Measurements from ENCODE around the gene ELF1.

Gene ELF1

DNA sequence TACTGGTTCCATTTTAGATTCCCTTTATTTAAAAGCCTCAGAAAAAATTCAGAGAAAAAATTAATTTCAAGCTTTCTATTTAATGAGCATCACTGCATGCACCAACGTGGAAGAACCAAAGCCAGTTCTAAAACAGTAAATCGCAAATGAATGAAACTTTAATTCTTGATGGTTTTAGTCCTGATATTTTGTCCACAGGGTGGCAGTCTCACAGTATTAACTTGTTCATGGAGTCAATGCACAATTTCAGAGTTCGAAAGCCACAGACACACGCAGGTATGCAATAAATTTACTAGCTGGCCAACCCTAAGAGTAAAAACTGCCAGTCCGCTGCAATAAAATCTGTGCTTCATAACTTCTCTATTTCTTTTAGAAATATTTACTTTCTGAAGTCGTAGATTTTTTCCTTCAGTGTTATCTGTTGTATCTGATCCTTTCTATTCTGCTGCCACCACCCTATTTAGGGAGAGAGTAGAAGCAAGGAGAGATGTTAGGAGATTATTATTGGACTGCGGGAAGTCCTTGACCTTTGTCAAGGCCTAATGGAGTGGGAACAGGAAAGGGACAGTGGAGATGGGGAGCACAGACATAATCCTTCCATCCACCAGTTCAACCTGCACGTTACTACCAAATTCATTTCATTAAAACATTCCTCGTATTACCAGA, 35.2 kb upstream of the ELF1 start:
- Histone ChIP-seq H3K36me3 (replicated peaks; ENCODE audit: insufficient read depth, low read length) (no peaks in the 10 kb centered on the region), H3K9ac (ENCODE audit: low read length) (no peak overlapping the region), H3K9me3 (replicated peaks; ENCODE audit: insufficient read depth, low read length) (no peaks in the 10 kb centered on the region), H2AFZ (ENCODE audit: low read length) (no peak overlapping the region), H3F3A (ENCODE audit: insufficient read depth, low read length) (peaks cover 5% of the 10 kb centered on the region), H3K4me3 (ENCODE audit: low read length) (no peak overlapping the region), H4K20me1 (ENCODE audit: insufficient read depth, low read length) (0 out of 2 replicates have a peak, but pooled peaks cover 5% of the 10 kb centered on the region), H3K27ac (ENCODE audit: low read length) (no peak overlapping the region), H3K9me2 (replicated peaks; ENCODE audit: insufficient read depth, low read length) (no peaks in the 10 kb centered on the region), H3K4me1 (ENCODE audit: low read length) (peaks cover 11% of the 10 kb centered on the region), H3K79me2 (ENCODE audit: low read length) (peaks cover 99% of the 10 kb centered on the region), H3K27me3 (replicated peaks; ENCODE audit: insufficient read depth, low read length) (no peaks in the 10 kb centered on the region), H3K4me2 (ENCODE audit: low read depth, low read length) (no peak overlapping the region)
- peak; percentile 58 for DNase-seq
- TF ChIP-seq EZH2phosphoT487 (IDR thresholded peaks at IDR 0.05; ENCODE audit: low read length) = no peak
- TF ChIP-seq, protein P1, sequence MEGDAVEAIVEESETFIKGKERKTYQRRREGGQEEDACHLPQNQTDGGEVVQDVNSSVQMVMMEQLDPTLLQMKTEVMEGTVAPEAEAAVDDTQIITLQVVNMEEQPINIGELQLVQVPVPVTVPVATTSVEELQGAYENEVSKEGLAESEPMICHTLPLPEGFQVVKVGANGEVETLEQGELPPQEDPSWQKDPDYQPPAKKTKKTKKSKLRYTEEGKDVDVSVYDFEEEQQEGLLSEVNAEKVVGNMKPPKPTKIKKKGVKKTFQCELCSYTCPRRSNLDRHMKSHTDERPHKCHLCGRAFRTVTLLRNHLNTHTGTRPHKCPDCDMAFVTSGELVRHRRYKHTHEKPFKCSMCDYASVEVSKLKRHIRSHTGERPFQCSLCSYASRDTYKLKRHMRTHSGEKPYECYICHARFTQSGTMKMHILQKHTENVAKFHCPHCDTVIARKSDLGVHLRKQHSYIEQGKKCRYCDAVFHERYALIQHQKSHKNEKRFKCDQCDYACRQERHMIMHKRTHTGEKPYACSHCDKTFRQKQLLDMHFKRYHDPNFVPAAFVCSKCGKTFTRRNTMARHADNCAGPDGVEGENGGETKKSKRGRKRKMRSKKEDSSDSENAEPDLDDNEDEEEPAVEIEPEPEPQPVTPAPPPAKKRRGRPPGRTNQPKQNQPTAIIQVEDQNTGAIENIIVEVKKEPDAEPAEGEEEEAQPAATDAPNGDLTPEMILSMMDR (IDR thresholded peaks at IDR 0.05; ENCODE audit: low read length) = peak; percentile 42

DNA sequence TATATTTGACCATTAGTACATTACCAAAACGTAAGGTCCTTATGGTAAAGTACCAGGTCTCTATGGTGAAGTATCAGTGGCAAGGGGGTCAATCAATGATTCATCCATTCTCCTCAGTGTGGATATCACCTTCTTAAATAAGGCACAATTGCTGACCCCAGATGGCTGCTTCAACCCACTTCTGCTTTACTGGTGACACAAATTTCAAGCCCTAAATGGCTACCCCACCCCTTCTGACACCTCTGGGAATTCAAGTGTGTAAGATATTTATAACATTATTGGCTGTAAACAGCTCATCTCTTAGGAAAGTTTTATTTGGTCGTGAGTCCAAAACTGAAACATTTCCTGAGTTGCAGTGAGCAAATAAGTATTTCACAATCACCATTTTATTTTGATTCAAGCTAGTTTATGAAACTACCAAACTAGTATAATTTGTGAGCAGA, 34.3 kb upstream of the ELF1 start:
- TF ChIP-seq, protein P1 (IDR thresholded peaks at IDR 0.05; ENCODE audit: low read length) = no peak
- TF ChIP-seq EZH2 (optimal IDR thresholded peaks at IDR 0.05; ENCODE audit: low read depth, low read length) (no peak), EZH2phosphoT487 (IDR thresholded peaks at IDR 0.05; ENCODE audit: low read length) (no peak)
- Histone ChIP-seq H3F3A (ENCODE audit: insufficient read depth, low read length) (no peaks in the 10 kb centered on the region), H3K9me2 (replicated peaks; ENCODE audit: insufficient read depth, low read length) (no peaks in the 10 kb centered on the region), H3K9me3 (replicated peaks; ENCODE audit: insufficient read depth, low read length) (no peaks in the 10 kb centered on the region), H3K4me2 (ENCODE audit: low read depth, low read length) (no peak overlapping the region), H3K79me2 (ENCODE audit: low read length) (peaks cover 99% of the 10 kb centered on the region), H3K4me1 (ENCODE audit: low read length) (peaks cover 11% of the 10 kb centered on the region), H3K27me3 (replicated peaks; ENCODE audit: insufficient read depth, low read length) (no peaks in the 10 kb centered on the region), H3K9ac (ENCODE audit: low read length) (no peak overlapping the region), H3K36me3 (replicated peaks; ENCODE audit: insufficient read depth, low read length) (no peaks in the 10 kb centered on the region), H3K27ac (ENCODE audit: low read length) (no peak overlapping the region), H4K20me1 (ENCODE audit: insufficient read depth, low read length) (0 out of 2 replicates have a peak, but pooled peaks cover 5% of the 10 kb centered on the region), H3K4me3 (ENCODE audit: low read length) (no peak overlapping the region), H2AFZ (ENCODE audit: low read length) (no peak overlapping the region)
- no peak for DNase-seq

DNA sequence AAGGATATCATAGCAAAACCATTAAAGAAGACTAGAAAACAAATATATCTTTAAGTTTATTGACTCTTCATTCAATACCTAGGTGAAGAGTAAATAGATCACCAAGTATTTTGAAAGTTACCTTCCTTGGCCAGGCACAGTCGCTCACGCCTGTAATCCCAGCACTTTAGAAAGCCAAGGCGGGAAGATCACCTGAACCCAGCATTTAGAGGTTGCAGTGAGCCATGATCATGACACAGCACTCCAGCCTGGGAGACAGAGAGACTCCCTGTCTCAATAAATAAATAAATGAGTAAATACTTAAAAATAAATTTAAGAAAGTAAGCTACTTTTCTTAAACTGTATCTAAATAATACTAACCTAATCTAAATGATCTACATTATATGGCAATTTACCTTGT, 33.3 kb upstream of the ELF1 start:
- peaks cover 7% of the 10 kb centered on the region for H3K4me1 ChIP-seq (ENCODE audit: low read length)
- no peak overlapping the region for H2AFZ ChIP-seq (ENCODE audit: low read length)
- no peak for DNase-seq

More for the DNA sequence above, 33.3 kb upstream of the ELF1 start:
- H3K9me2 ChIP-seq (replicated peaks; ENCODE audit: insufficient read depth, low read length) = no peaks in the 10 kb centered on the region
- no peak overlapping the region for H3K9ac ChIP-seq (ENCODE audit: low read length)
- H3K27me3 ChIP-seq (replicated peaks; ENCODE audit: insufficient read depth, low read length) = no peaks in the 10 kb centered on the region
- H3K9me3 ChIP-seq (replicated peaks; ENCODE audit: insufficient read depth, low read length) = no peaks in the 10 kb centered on the region
- H3K4me3 ChIP-seq (ENCODE audit: low read length) = no peak overlapping the region
- no peaks in the 10 kb centered on the region for H3F3A ChIP-seq (ENCODE audit: insufficient read depth, low read length)
- TF ChIP-seq EZH2phosphoT487 (IDR thresholded peaks at IDR 0.05; ENCODE audit: low read length) = no peak
- TF ChIP-seq EZH2 (optimal IDR thresholded peaks at IDR 0.05; ENCODE audit: low read depth, low read length) = no peak
- TF ChIP-seq, protein P1 (IDR thresholded peaks at IDR 0.05; ENCODE audit: low read length) = no peak
- peaks cover 89% of the 10 kb centered on the region for H3K79me2 ChIP-seq (ENCODE audit: low read length)
- 0 out of 2 replicates have a peak, but pooled peaks cover 5% of the 10 kb centered on the region for H4K20me1 ChIP-seq (ENCODE audit: insufficient read depth, low read length)
- H3K4me2 ChIP-seq (ENCODE audit: low read depth, low read length) = no peak overlapping the region
- no peak overlapping the region for H3K27ac ChIP-seq (ENCODE audit: low read length)
- H3K36me3 ChIP-seq (replicated peaks; ENCODE audit: insufficient read depth, low read length) = no peaks in the 10 kb centered on the region

Measured in MM.1S (cell line).